ENCODE results near the gene OR2D2. TPM values are rescaled to one million over a fixed set of nuclear protein-coding genes. Genes with fewer than 3 reads are reported as not detected.

Gene OR2D2
- total and polyA plus RNA-seq, 2 of the 4 experiments (the other 2 are of a cell fraction): 0.07 to 0.36 TPM

- no peaks in the 10 kb centered on the region for H3K36me3 ChIP-seq (ENCODE audit: control insufficient read depth, insufficient read depth, low read length)
- H2BK20ac ChIP-seq (ENCODE audit: low read depth, low read length): no peak overlapping the region
- WGBS, 2 experiments (ENCODE audit: extremely low coverage in 2 of 2, insufficient read length in 1 of 2): 60% methylated on average over 1 of the region's 2 CpGs; no CpG with 5 or more reads in 1 of the 2 experiments
- in situ Hi-C loops (cut with MboI; ENCODE audit: low sequenced_read_pairs) (no loop called here), intact Hi-C loops (cut with micrococcal nuclease) (no loop called here), dilution Hi-C loops (cut with HindIII; ENCODE audit: low sequenced_read_pairs, unreplicated experiment) (no loop called here)
- ATAC-seq (ENCODE audit: low read depth) (no peak), DNase-seq (no peak)
- BruUV-seq (replicated peaks): no TSS peak
- H3K56ac ChIP-seq (ENCODE audit: extremely low read depth, insufficient read depth, low read length): no peak overlapping the region
- H3K9me3 ChIP-seq (ENCODE audit: control insufficient read depth, insufficient read depth, low read length): no peaks in the 10 kb centered on the region
- TF ChIP-seq CEBPB (IDR thresholded peaks at IDR 0.05; ENCODE audit: low read depth, low read length): no peak
- TF ChIP-seq, protein P1, sequence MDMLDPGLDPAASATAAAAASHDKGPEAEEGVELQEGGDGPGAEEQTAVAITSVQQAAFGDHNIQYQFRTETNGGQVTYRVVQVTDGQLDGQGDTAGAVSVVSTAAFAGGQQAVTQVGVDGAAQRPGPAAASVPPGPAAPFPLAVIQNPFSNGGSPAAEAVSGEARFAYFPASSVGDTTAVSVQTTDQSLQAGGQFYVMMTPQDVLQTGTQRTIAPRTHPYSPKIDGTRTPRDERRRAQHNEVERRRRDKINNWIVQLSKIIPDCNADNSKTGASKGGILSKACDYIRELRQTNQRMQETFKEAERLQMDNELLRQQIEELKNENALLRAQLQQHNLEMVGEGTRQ (IDR thresholded peaks at IDR 0.05; ENCODE audit: low read depth, low read length): no peak
- TF ChIP-seq RAD21 (IDR thresholded peaks at IDR 0.05; ENCODE audit: low read length): no peak
- TF ChIP-seq, protein P2, sequence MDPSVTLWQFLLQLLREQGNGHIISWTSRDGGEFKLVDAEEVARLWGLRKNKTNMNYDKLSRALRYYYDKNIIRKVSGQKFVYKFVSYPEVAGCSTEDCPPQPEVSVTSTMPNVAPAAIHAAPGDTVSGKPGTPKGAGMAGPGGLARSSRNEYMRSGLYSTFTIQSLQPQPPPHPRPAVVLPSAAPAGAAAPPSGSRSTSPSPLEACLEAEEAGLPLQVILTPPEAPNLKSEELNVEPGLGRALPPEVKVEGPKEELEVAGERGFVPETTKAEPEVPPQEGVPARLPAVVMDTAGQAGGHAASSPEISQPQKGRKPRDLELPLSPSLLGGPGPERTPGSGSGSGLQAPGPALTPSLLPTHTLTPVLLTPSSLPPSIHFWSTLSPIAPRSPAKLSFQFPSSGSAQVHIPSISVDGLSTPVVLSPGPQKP (IDR thresholded peaks at IDR 0.05; ENCODE audit: borderline replicate concordance, low read depth, low read length): no peak
- TF ChIP-seq POLR2A (IDR thresholded peaks at IDR 0.05; ENCODE audit: low read depth, low read length): no peak
- TF ChIP-seq MXI1 (IDR thresholded peaks at IDR 0.05; ENCODE audit: borderline replicate concordance, low read depth, low read length): no peak
- no peak for TF ChIP-seq RCOR1 (IDR thresholded peaks at IDR 0.05; ENCODE audit: insufficient replicate concordance, low read length)
- TF ChIP-seq SMC3 (IDR thresholded peaks at IDR 0.05; ENCODE audit: low read depth, low read length): no peak
- TF ChIP-seq NFE2L2 (IDR thresholded peaks at IDR 0.05; ENCODE audit: low read depth, low read length): no peak
- TF ChIP-seq MAZ (IDR thresholded peaks at IDR 0.05; ENCODE audit: borderline replicate concordance, low read depth, low read length): no peak
- no peak for TF ChIP-seq FOS (IDR thresholded peaks at IDR 0.05; ENCODE audit: low read depth, low read length)
- TF ChIP-seq CHD1 (IDR thresholded peaks at IDR 0.05; ENCODE audit: low read depth, low read length): no peak
- no peak for TF ChIP-seq CTCF (conservative IDR thresholded peaks at IDR 0.05; ENCODE audit: low read depth, low read length)
- TF ChIP-seq RFX5 (IDR thresholded peaks at IDR 0.05; ENCODE audit: low read depth, low read length): no peak
- TF ChIP-seq BHLHE40 (IDR thresholded peaks at IDR 0.05; ENCODE audit: low read depth, low read length): no peak
- no peak overlapping the region for H2AFZ ChIP-seq (replicated peaks; ENCODE audit: low read length, poor library complexity)
- no peaks in the 10 kb centered on the region for H3K9me1 ChIP-seq (ENCODE audit: insufficient read depth, low read length)
- ChIA-PET CTCF (no interaction called here), POLR2A (ENCODE audit: unreplicated experiment) (no interaction called here)
- H2BK5ac ChIP-seq (ENCODE audit: low read depth, low read length, poor library complexity, severe bottlenecking): no peak overlapping the region
- H3K14ac ChIP-seq (replicated peaks; ENCODE audit: low read depth, low read length): no peak overlapping the region
- no peak overlapping the region for H2AK9ac ChIP-seq (replicated peaks; ENCODE audit: low read depth, low read length, poor library complexity)
- no peak overlapping the region for H3K9ac ChIP-seq (ENCODE audit: low read depth, low read length)
- H3K4me3 ChIP-seq (ENCODE audit: insufficient read depth, low read depth, low read length): no peak overlapping the region
- H4K8ac ChIP-seq (ENCODE audit: low read depth in 2 of 2, low read length in 2 of 2): no peak overlapping the region
- no peak overlapping the region for H2BK120ac ChIP-seq (ENCODE audit: low read depth, low read length)
- H3K18ac ChIP-seq (ENCODE audit: low read depth, low read length): no peak overlapping the region
- H2BK15ac ChIP-seq (ENCODE audit: low read depth, low read length): no peak overlapping the region
- no peak overlapping the region for H3K4ac ChIP-seq (ENCODE audit: low read depth, low read length)
- no peaks in the 10 kb centered on the region for H4K20me1 ChIP-seq (ENCODE audit: insufficient read depth, low read length)
- no peak overlapping the region for H3K4me2 ChIP-seq (ENCODE audit: low read depth, low read length)
- H3K79me1 ChIP-seq (ENCODE audit: low read depth in 1 of 2, low read length in 2 of 2): no peaks in the 10 kb centered on the region
- H3K27ac ChIP-seq (ENCODE audit: insufficient read depth, low read length): no peak overlapping the region
- H4K5ac ChIP-seq (ENCODE audit: low read depth, low read length): no peak overlapping the region
- no peaks in the 10 kb centered on the region for H3K4me1 ChIP-seq (ENCODE audit: control insufficient read depth, insufficient read depth, low read length)
- H4K91ac ChIP-seq (ENCODE audit: insufficient read depth, low read depth, low read length): no peak overlapping the region
- no peak overlapping the region for H3K23ac ChIP-seq (ENCODE audit: low read depth, low read length)
- H2AK5ac ChIP-seq (ENCODE audit: low read depth, low read length): no peak overlapping the region
- no peaks in the 10 kb centered on the region for H3K27me3 ChIP-seq (ENCODE audit: control insufficient read depth, insufficient read depth, low read length)
Measured at GRCh38 chr11:6843670-6844069, 48.6 kb downstream of the OR2D2 start.

Measured in IMR-90 (cell line).